Measurements from ENCODE around the gene CCDC91.

GRCh38 chr12:28388879-28389278 lies 198.6 kb downstream of the CCDC91 start:
- TF ChIP-seq CTCF (IDR thresholded peaks at IDR 0.05), result no peak
- TF ChIP-seq POLR2A (IDR thresholded peaks at IDR 0.05), result no peak
- TF ChIP-seq EP300 (IDR thresholded peaks at IDR 0.05), result no peak
- no peak for TF ChIP-seq POLR2AphosphoS5 (IDR thresholded peaks at IDR 0.05)

Measured in suprapubic skin (tissue), 4 donors.